HuH-7.5 (cell line): ENCODE results near the gene SCN5A.
A peak's percentile ranks its signal among the peaks of the same experiment; 100 is the strongest.

Experiments
- DNase-seq: peaks from one replicate; pipeline ENCODE4 v3.0.0; 2011; ENCODE audit warnings: low spot score

The SCN5A gene

GRCh38 chr3:38541806-38542205 is 107.7 kb downstream of the SCN5A start:
- DNase-seq: no peak

- no peak for DNase-seq
These were observed 110.6 kb downstream of the SCN5A start for GRCh38 chr3:38538773-38539353.

- no peak for DNase-seq
These were observed 112.8 kb downstream of the SCN5A start for GRCh38 chr3:38536671-38537070.

GRCh38 chr3:38534604-38535003 is 114.9 kb downstream of the SCN5A start:
- no peak for DNase-seq

GRCh38 chr3:38534180-38534579 is 115.3 kb downstream of the SCN5A start:
- DNase-seq: no peak

GRCh38 chr3:38533285-38533976 is 116.1 kb downstream of the SCN5A start:
- DNase-seq: no peak

- no peak for DNase-seq
These were observed 117.0 kb downstream of the SCN5A start for GRCh38 chr3:38532529-38532928.

GRCh38 chr3:38528457-38528856 is 121.0 kb downstream of the SCN5A start:
- DNase-seq: no peak

GRCh38 chr3:38526792-38527191 is 122.7 kb downstream of the SCN5A start:
- no peak for DNase-seq

GRCh38 chr3:38524141-38524739 is 125.2 kb downstream of the SCN5A start:
- DNase-seq: no peak

GRCh38 chr3:38522002-38522401 is 127.5 kb downstream of the SCN5A start:
- DNase-seq: no peak

GRCh38 chr3:38521391-38521987 is 128.0 kb downstream of the SCN5A start:
- DNase-seq: peak; percentile 67

- no peak for DNase-seq
These were observed 129.8 kb downstream of the SCN5A start for GRCh38 chr3:38519651-38520050.

GRCh38 chr3:38519000-38519399 is 130.5 kb downstream of the SCN5A start:
- no peak for DNase-seq

GRCh38 chr3:38516669-38517068 is 132.8 kb downstream of the SCN5A start:
- no peak for DNase-seq

GRCh38 chr3:38515367-38515766 is 134.1 kb downstream of the SCN5A start:
- DNase-seq: no peak

GRCh38 chr3:38511546-38511945 is 137.9 kb downstream of the SCN5A start:
- DNase-seq: no peak

- no peak for DNase-seq
These were observed 138.9 kb downstream of the SCN5A start for GRCh38 chr3:38510631-38511030.

GRCh38 chr3:38509732-38510131 is 139.8 kb downstream of the SCN5A start:
- DNase-seq: no peak

- no peak for DNase-seq
These were observed 142.4 kb downstream of the SCN5A start for GRCh38 chr3:38507120-38507519.

- no peak for DNase-seq
These were observed 148.6 kb downstream of the SCN5A start for GRCh38 chr3:38500688-38501417.
